HepG2 (cell line): Measurements from ENCODE around the gene CS. TPM values are rescaled to one million over a fixed set of nuclear protein-coding genes. Genes with fewer than 3 reads are reported as not detected.

Source experiments
- ATAC-seq: fragments of 200-7000 bp; cut with Tn5 transposase; 3 replicates; pipeline ENCODE4 v1.9.1; 2020; ENCODE audit warnings: mild to moderate bottlenecking, moderate library complexity
- BruUV-seq: library from RNA; stranded (reverse); fragments of 400-500 nt; replicated peaks from 2 replicates; lab custom pipeline; 2021; lab: Mats Ljungman, UMichigan
- CTCF ChIA-PET: fragments of 300-600 bp; formaldehyde crosslinking; extraction: SDS; loops from one replicate; lab custom pipeline; 2021; ENCODE audit warnings: low total read pairs, inconsistent platforms, low intra/inter-chr PET ratio; lab: Yijun Ruan, JAX
- POLR2A ChIA-PET: fragments of 350-600 bp; sonication (Branson Sonifier 250); formaldehyde crosslinking; loops from one replicate; lab custom pipeline; 2020; ENCODE audit warnings: antibody characterized with exemption, inconsistent platforms; lab: Yijun Ruan, JAX
- DNase-seq: peaks from one replicate; pipeline ENCODE4 v3.0.0-alpha.2; 2015; ENCODE audit warnings: low spot score
- FAIRE-seq: peaks from 3 replicates; lab custom pipeline; 2011; peaks lifted over from hg19 to GRCh38; lab: Jason Lieb, UNC
- H2AFZ ChIP-seq: one replicate; pipeline ENCODE4 v1.6.1; 2011; ENCODE audit warnings: low read length, inconsistent platforms
- H3K27ac ChIP-seq: fragments of 300-600 bp; 3 replicates; pipeline ENCODE4 v1.8.0; 2011; ENCODE audit warnings: mixed run types, mild to moderate bottlenecking, mixed read lengths, low read length, inconsistent platforms; ENCODE audit not compliant: insufficient read depth; ENCODE audit errors: extremely low read length
- H3K27me3 ChIP-seq, 2 experiments: fragments of 200-600 bp in 1 of 2; 2 replicates in 1 of 2; 3 replicates in 1 of 2; pipeline versions ENCODE4 v1.6.0 to v1.8.0; 2011; ENCODE audit warnings: low read length in 2 of 2, mild to moderate bottlenecking in 2 of 2, moderate library complexity in 2 of 2, inconsistent platforms in 1 of 2; ENCODE audit not compliant: insufficient read depth in 2 of 2, control insufficient read depth in 1 of 2
- H3K36me3 ChIP-seq, 2 experiments: fragments of 200-600 bp in 1 of 2; replicated peaks in 1 of 2; 2 replicates in 1 of 2; 3 replicates in 1 of 2; pipeline versions ENCODE4 v1.5.1 to v1.8.0; 2011; ENCODE audit warnings: low read length in 2 of 2, inconsistent platforms in 1 of 2; ENCODE audit not compliant: insufficient read depth in 2 of 2, control insufficient read depth in 1 of 2
- H3K4me1 ChIP-seq: 2 replicates; pipeline ENCODE4 v1.5.1; 2012; ENCODE audit warnings: low read length, inconsistent platforms; ENCODE audit not compliant: insufficient read depth
- H3K4me2 ChIP-seq: 2 replicates; pipeline ENCODE4 v1.6.0; 2011; ENCODE audit warnings: low read depth, low read length, inconsistent platforms
- H3K4me3 ChIP-seq, 3 experiments: fragments of 200-600 bp in 1 of 3; sonication (generic), shearing (Covaris generic) in 1 of 3; replicated peaks in 1 of 3; 2 replicates each; pipeline ENCODE4 v1.5.1; 2011 to 2016; ENCODE audit warnings: low read length in 3 of 3, inconsistent platforms in 2 of 3, low read depth in 2 of 3, mild to moderate bottlenecking in 2 of 3, control low read depth in 1 of 3, mixed read lengths in 1 of 3; ENCODE audit not compliant: insufficient read depth in 1 of 3
- H3K79me2 ChIP-seq: one replicate; pipeline ENCODE4 v1.6.1; 2011; ENCODE audit warnings: low read length, inconsistent platforms; ENCODE audit not compliant: insufficient read depth
- H3K9ac ChIP-seq: 2 replicates; pipeline ENCODE4 v1.6.0; 2011; ENCODE audit warnings: mild to moderate bottlenecking, low read depth, low read length, inconsistent platforms; ENCODE audit not compliant: insufficient read depth
- H3K9me3 ChIP-seq: 2 replicates; pipeline ENCODE4 v1.5.1; 2012; ENCODE audit warnings: mild to moderate bottlenecking, low read length
- H4K20me1 ChIP-seq: 2 replicates; pipeline ENCODE4 v1.6.0; 2011; ENCODE audit warnings: inconsistent platforms, mild to moderate bottlenecking, low read length, moderate library complexity; ENCODE audit not compliant: insufficient read depth
- DMAP1 ChIP-seq: IDR thresholded peaks from 2 replicates; pipeline ENCODE4 v1.6.1; 2016
- GMEB1 ChIP-seq: sonication (generic); formaldehyde crosslinking; IDR thresholded peaks from 2 replicates; pipeline ENCODE4 v1.5.1; 2020; ENCODE audit warnings: missing genetic modification reagents, mild to moderate bottlenecking, borderline replicate concordance
- HCFC1 ChIP-seq: fragments of 150-350 bp; IDR thresholded peaks from 2 replicates; pipeline ENCODE4 v1.6.1; 2014; ENCODE audit warnings: low read depth, low read length
- HNRNPLL ChIP-seq: fragments of 200-400 bp; formaldehyde crosslinking; IDR thresholded peaks from 2 replicates; pipeline ENCODE4 v1.6.1; 2017; ENCODE audit warnings: mild to moderate bottlenecking, low read depth, low read length; ENCODE audit not compliant: poor library complexity, severe bottlenecking
- MLX ChIP-seq: IDR thresholded peaks from 2 replicates; pipeline ENCODE4 v1.6.1; 2016
- MXI1 ChIP-seq: IDR thresholded peaks from 3 replicates; pipeline ENCODE4 v1.6.1; 2012; ENCODE audit warnings: low read depth, low read length, inconsistent platforms, borderline replicate concordance
- NFYB ChIP-seq: sonication (generic); formaldehyde crosslinking; IDR thresholded peaks from 2 replicates; pipeline ENCODE4 v1.4.0; 2020; ENCODE audit warnings: missing genetic modification reagents
- NR2C2 ChIP-seq: sonication (generic); formaldehyde crosslinking; IDR thresholded peaks from 2 replicates; pipeline ENCODE4 v1.4.0; 2020; ENCODE audit warnings: missing genetic modification reagents, mild to moderate bottlenecking, moderate library complexity, borderline replicate concordance
- PBX2 ChIP-seq: IDR thresholded peaks from 2 replicates; pipeline ENCODE4 v1.6.1; 2016; ENCODE audit warnings: control low read depth
- POGK ChIP-seq: sonication (generic); formaldehyde crosslinking; conservative IDR thresholded peaks from 2 replicates; pipeline ENCODE4 v1.8.0; 2022; ENCODE audit warnings: mild to moderate bottlenecking, moderate library complexity, missing genetic modification reagents
- RAD21 ChIP-seq: fragments of 450-650 bp; formaldehyde crosslinking; IDR thresholded peaks from 2 replicates; pipeline ENCODE4 v1.5.0; 2020; ENCODE audit warnings: mild to moderate bottlenecking
- SOX5 ChIP-seq: IDR thresholded peaks from 2 replicates; pipeline ENCODE4 v1.6.1; 2016; ENCODE audit warnings: borderline replicate concordance
- STAT5B ChIP-seq: sonication (generic); formaldehyde crosslinking; IDR thresholded peaks from 2 replicates; pipeline ENCODE4 v1.4.0; 2020; ENCODE audit warnings: missing genetic modification reagents
- ZNF550 ChIP-seq: sonication (generic); formaldehyde crosslinking; IDR thresholded peaks from 2 replicates; pipeline ENCODE4 v1.4.0; 2020; ENCODE audit warnings: mild to moderate bottlenecking, missing genetic modification reagents, borderline replicate concordance
- ZUFSP ChIP-seq: sonication (generic); formaldehyde crosslinking; IDR thresholded peaks from 2 replicates; pipeline ENCODE4 v1.9.0; 2021; ENCODE audit warnings: missing genetic modification reagents, mild to moderate bottlenecking, borderline replicate concordance
- WGBS: methylation state at CpG from one replicate; pipeline ENCODE4 v1.1.6; 2017; ENCODE audit warnings: low lambda C conversion rate; 5-methylcytosine and 5-hydroxymethylcytosine counted together
- in situ Hi-C: cut with HindIII; loops from 2 replicates; pipeline ENCODE4 v1.10.0; 2017; ENCODE audit warnings: low pct_unique_long_range_greater_than_20kb; ENCODE audit not compliant: extremely low pct_ligation_motif_present
- intact Hi-C: fragments of 100-400 bp; cut with micrococcal nuclease; formaldehyde crosslinking; loops from one replicate; pipeline ENCODE4 v1.10.0; 2022; ENCODE audit not compliant: unreplicated experiment
- polyA plus RNA-seq, 8 experiments: library from polyadenylated mRNA; depleted of rRNA in 3 of 8; stranded (reverse) in 7 of 8; unstranded in 1 of 8; fragments of >200 nt; fragmentation: Illumina TruSeq in 4 of 8; extraction: Trizol in 4 of 8; gene quantifications; 2 replicates each; pipeline versions ENCODE4 v1.2.1 to v1.2.3, GENCODE V29; 2011 to 2016; ENCODE audit warnings: low read depth in 4 of 8, missing spikeins in 1 of 8, mixed read lengths in 1 of 8; ENCODE audit not compliant: insufficient read depth in 1 of 8
- total RNA-seq, 5 experiments: library from RNA; depleted of rRNA; stranded (reverse); fragments of >200 nt; fragmentation: Illumina TruSeq; extraction: Trizol; gene quantifications; 2 replicates each; pipeline ENCODE4 v1.2.3, GENCODE V29; 2016; ENCODE audit warnings: low read depth in 1 of 5

The CS gene
- total and polyA plus RNA-seq, 2 of the 13 experiments (the other 11 are each of a cell fraction or from before 2014, with no cell fraction given), result 173 to 175 TPM

GRCh38 chr12:56224102-56224701, 75.9 kb downstream of the CS start, which contains the start of gene NABP2:
Gene NABP2, plus strand, starts transcription at chr12:56224342. Its CDS starts 515 bp downstream, at chr12:56224857.
- Histone ChIP-seq H2AFZ (peak within 1 kb of the TSS; percentile 15), H3K9me3 (no peaks in the 10 kb centered on the region), H3K27me3 (no peaks in the 10 kb centered on the region; a peak in 1 of 5 replicates), H3K4me1 (peaks cover 39% of the 10 kb centered on the region), H3K79me2 (peaks cover 12% of the 10 kb centered on the region), H3K9ac (peak within 1 kb of the TSS; percentile 68), H4K20me1 (no peaks in the 10 kb centered on the region), H3K4me2 (peak within 1 kb of the TSS; percentile 95), H3K36me3 (no peaks in the 10 kb centered on the region; a peak in 1 of 5 replicates), H3K27ac (peak within 1 kb of the TSS; percentile 26), H3K4me3 (peak within 1 kb of the TSS; percentile 68 to 79 (median 78))
- in situ Hi-C loops, result loop anchor here (5.0 kb wide), 1 partner anchor 33 kb away; the partner anchor contains the start of gene ANKRD52
- intact Hi-C loops, result loop anchor here (1.0 to 5.0 kb wide), 2 partner anchors 31 to 33 kb away; partner anchors contain the start of gene ANKRD52
- FAIRE-seq (peak; percentile 70), ATAC-seq (peak; percentile 85), DNase-seq (peak; percentile 92)
- no TSS peak for BruUV-seq
- 0% methylated on average over 3 of the region's 41 CpGs for WGBS
- CTCF ChIA-PET, result interaction anchor here (1.1 to 2.6 kb wide), 6 partner anchors 18 to 105 kb away, joined by 4 to 15 read pairs (median 8); partner anchors contain the start of gene ANKRD52
- POLR2A ChIA-PET, result no interaction called here
- TF ChIP-seq NR2C2 (CRISPR knock-in tag) (peak; percentile 28; the same call in 1 of the 2 replicates), ZNF550 (CRISPR knock-in tag) (no peak), GMEB1 (peak; percentile 90), NFYB (peak; percentile 98), HCFC1 (no peak), HNRNPLL (peak; percentile 85), DMAP1 (CRISPR knock-in tag) (peak; percentile 46; the same call in 1 of the 2 replicates), RAD21 (CRISPR knock-in tag) (peak; percentile 80), SOX5 (CRISPR knock-in tag) (0 out of 2 replicates have a peak, but pooled peaks have one; percentile 28), MLX (CRISPR knock-in tag) (0 out of 2 replicates have a peak, but pooled peaks have one; percentile 15), PBX2 (CRISPR knock-in tag) (no peak), POGK (CRISPR knock-in tag) (peak; percentile 76; the same call in 1 of the 2 replicates), STAT5B (CRISPR knock-in tag) (no peak), MXI1 (peak; percentile 60; the same call in 1 of the 3 replicates), ZUFSP (CRISPR knock-in tag) (no peak)
